CD4-positive, alpha-beta T cell (primary cell): ENCODE measurements around the gene ZNF761. TPM values are rescaled to one million over a fixed set of nuclear protein-coding genes. Genes with fewer than 3 reads are reported as not detected.
"Not testable (repeated sequence)": the region's sequence is repeated elsewhere in the genome, so short reads cannot be mapped to it uniquely, and the experiment has no call there.

Experiments
- ATAC-seq: fragments of 200-7000 bp; cut with Tn5 transposase; one replicate; pipeline ENCODE4 v1.10.0; 2022; ENCODE audit warnings: mild to moderate bottlenecking; ENCODE audit not compliant: poor library complexity
- CTCF ChIA-PET: fragments of 350-600 bp; sonication (Branson Sonifier 250); formaldehyde crosslinking; loops from one replicate; lab custom pipeline; 2021; ENCODE audit warnings: antibody characterized with exemption, inconsistent platforms; lab: Charles Lee
- POLR2A ChIA-PET: fragments of 350-600 bp; sonication (Branson Sonifier 250); formaldehyde crosslinking; loops from one replicate; lab custom pipeline; 2021; ENCODE audit warnings: antibody characterized with exemption, inconsistent platforms; lab: Charles Lee
- DNase-seq, 14 experiments: peaks; one replicate each; pipeline ENCODE4 v3.0.0-alpha.2; 2013 to 2020; ENCODE audit warnings: mixed read lengths in 2 of 14
- H3K27ac ChIP-seq, 2 donors: one replicate each; pipeline versions ENCODE4 v1.5.1 to v1.7.0; 2013; ENCODE audit warnings: low read length in 2 of 2, low read depth in 1 of 2, mild to moderate bottlenecking in 1 of 2
- H3K27me3 ChIP-seq, 2 experiments: 1 replicate in 1 of 2; 2 replicates in 1 of 2; pipeline versions ENCODE4 v1.6.1 to v1.7.0; 2013; ENCODE audit warnings: low read length in 2 of 2, control low read depth in 1 of 2, mild to moderate bottlenecking in 1 of 2, moderate library complexity in 1 of 2; ENCODE audit not compliant: insufficient read depth in 2 of 2, control insufficient read depth in 1 of 2
- H3K36me3 ChIP-seq: one replicate; pipeline ENCODE4 v1.6.1; 2013; ENCODE audit warnings: low read length, control low read depth; ENCODE audit not compliant: insufficient read depth
- H3K4me1 ChIP-seq: one replicate; pipeline ENCODE4 v1.6.1; 2013; ENCODE audit warnings: low read length, control low read depth; ENCODE audit not compliant: insufficient read depth
- H3K4me3 ChIP-seq: one replicate; pipeline ENCODE4 v1.5.1; 2013; ENCODE audit warnings: mild to moderate bottlenecking, low read length, moderate library complexity
- H3K9me3 ChIP-seq, 2 experiments: 1 replicate in 1 of 2; 2 replicates in 1 of 2; pipeline versions ENCODE4 v1.6.1 to v1.7.0; 2013; ENCODE audit warnings: low read length in 2 of 2, mild to moderate bottlenecking in 2 of 2, control low read depth in 1 of 2, moderate library complexity in 1 of 2; ENCODE audit not compliant: control insufficient read depth in 1 of 2, insufficient read depth in 1 of 2
- H3K27ac Mint-ChIP-seq: one replicate; pipeline ENCODE4 v1.8.0; 2020; ENCODE audit warnings: mixed read lengths
- H3K27me3 Mint-ChIP-seq: one replicate; pipeline ENCODE4 v1.8.0; 2021; ENCODE audit warnings: mixed read lengths
- H3K36me3 Mint-ChIP-seq: one replicate; pipeline ENCODE4 v1.8.0; 2021; ENCODE audit warnings: low read depth, mixed read lengths
- H3K4me1 Mint-ChIP-seq: one replicate; pipeline ENCODE4 v1.8.0; 2021; ENCODE audit warnings: low read depth, mixed read lengths
- H3K4me3 Mint-ChIP-seq: one replicate; pipeline ENCODE4 v1.8.0; 2020; ENCODE audit warnings: mild to moderate bottlenecking, mixed read lengths
- H3K9me3 Mint-ChIP-seq: one replicate; pipeline ENCODE4 v1.8.0; 2020; ENCODE audit warnings: mixed read lengths
- CTCF ChIP-seq: fragments of 200-600 bp; IDR thresholded peaks from one replicate; pipeline ENCODE4 v1.8.0; 2022; ENCODE audit warnings: antibody characterized with exemption, mild to moderate bottlenecking
- intact Hi-C, 2 experiments: fragments of 100-400 bp; cut with DNase I in 1 of 2; cut with micrococcal nuclease in 1 of 2; formaldehyde crosslinking; loops; one replicate each; pipeline versions ENCODE4 v1.15.1 to v1.9.0; 2023 to 2025; cut with DNase I, micrococcal nuclease
- total RNA-seq, 174 experiments: library from RNA in 2 of 174; stranded (reverse) in 2 of 174; gene quantifications; one replicate each; pipeline ENCODE4 v1.2.3 and lab custom pipeline; 2021 to 2026

Gene ZNF761
- total RNA-seq, 2 experiments from 2014 or later = 4.5 to 5.6 TPM

DNA sequence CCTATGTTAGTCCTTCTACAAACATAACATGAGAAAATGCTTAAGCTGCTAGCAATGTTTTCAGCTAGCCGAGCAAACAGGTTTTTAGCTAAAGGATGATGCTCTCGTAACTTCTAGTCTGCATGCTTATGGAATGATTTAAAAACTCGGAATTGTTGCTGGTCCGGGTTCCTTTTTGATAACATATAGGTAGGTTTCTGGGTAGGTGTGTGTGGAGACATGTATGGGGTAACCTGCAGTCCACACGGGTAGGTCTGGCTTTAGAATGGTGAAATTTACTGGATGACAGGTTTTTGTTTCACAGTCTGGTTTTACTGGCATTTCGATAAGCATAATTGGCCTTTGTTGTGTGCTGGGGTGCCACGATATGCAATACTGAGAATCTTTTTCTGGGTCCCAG is 40.1 kb downstream of the ZNF761 start:
- intact Hi-C loops = no loop called here
- H3K4me3 ChIP-seq = no peak overlapping the region
- POLR2A ChIA-PET = no interaction called here
- H3K4me1 Mint-ChIP-seq = peaks cover 30% of the 10 kb centered on the region
- DNase-seq (no peak), ATAC-seq (no peak)
- H3K36me3 ChIP-seq = peaks cover 9% of the 10 kb centered on the region
- H3K27me3 Mint-ChIP-seq = no peaks in the 10 kb centered on the region
- CTCF ChIA-PET = no interaction called here
- H3K36me3 Mint-ChIP-seq = peaks cover 96% of the 10 kb centered on the region
- H3K27me3 ChIP-seq = no peaks in the 10 kb centered on the region
- no peak for TF ChIP-seq CTCF
- no peak overlapping the region for H3K27ac Mint-ChIP-seq
- peaks cover 10% of the 10 kb centered on the region for H3K4me1 ChIP-seq
- H3K4me3 Mint-ChIP-seq = no peak overlapping the region
- H3K9me3 Mint-ChIP-seq = peaks cover 8% of the 10 kb centered on the region
- H3K27ac ChIP-seq = no peak overlapping the region
- H3K9me3 ChIP-seq = peaks cover 26 to 48% of the 10 kb centered on the region in 2 experiments

DNA sequence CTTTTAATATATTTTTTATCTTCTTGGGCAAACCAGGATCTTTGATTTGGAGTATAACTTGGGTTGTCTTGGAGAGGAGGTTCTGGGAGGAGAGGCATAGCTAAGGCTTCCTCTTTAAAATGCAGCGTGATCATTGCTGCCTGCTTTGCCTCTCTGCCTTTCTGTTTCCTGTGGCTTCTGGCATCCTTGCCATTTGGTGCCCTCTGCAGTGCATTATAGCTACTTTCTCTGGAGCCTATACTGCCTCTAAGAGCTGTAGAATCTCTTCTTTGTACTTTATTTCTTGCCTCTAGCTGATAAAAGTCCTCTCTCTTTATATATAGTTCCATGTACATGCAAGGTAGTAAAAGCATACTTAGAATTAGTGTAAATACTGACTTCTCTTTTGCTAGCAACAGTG is 43.0 kb downstream of the ZNF761 start:
- H3K4me3 ChIP-seq, H3K27ac ChIP-seq, H3K27me3 Mint-ChIP-seq, H3K4me1 Mint-ChIP-seq, POLR2A ChIA-PET, intact Hi-C loops, H3K27me3 ChIP-seq, ATAC-seq, H3K27ac Mint-ChIP-seq, H3K4me3 Mint-ChIP-seq, H3K4me1 ChIP-seq, H3K9me3 Mint-ChIP-seq: not testable (repeated sequence)
- H3K36me3 ChIP-seq = peaks cover 19% of the 10 kb centered on the region
- peaks cover 51 to 72% of the 10 kb centered on the region in 2 experiments for H3K9me3 ChIP-seq
- CTCF ChIA-PET = interaction anchor here (1.2 kb wide), 1 partner anchor 279 kb away, joined by 3 read pairs; no protein-coding TSS in a partner anchor
- DNase-seq = peak in 1 of 14 experiments; percentile 23
- peaks cover 100% of the 10 kb centered on the region for H3K36me3 Mint-ChIP-seq

DNA sequence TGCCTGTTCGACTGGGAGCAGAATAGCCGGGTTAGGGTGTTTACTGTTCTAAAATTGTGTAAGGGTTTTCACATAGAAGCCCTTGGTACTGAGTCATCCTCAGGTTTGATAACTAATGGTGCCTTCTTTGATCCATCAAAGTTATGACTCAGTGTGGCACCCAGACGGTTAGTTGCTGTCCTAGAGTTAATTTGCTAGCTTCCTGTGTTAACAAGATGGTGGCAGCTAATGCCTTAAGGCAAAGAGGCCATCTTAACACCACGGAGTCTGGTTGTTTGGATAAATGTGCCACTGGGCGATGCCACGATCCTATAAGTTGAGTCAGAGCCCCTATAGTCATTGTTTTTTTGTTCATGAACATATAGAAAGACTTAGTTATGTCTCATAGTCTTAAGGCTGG is 43.7 kb downstream of the ZNF761 start:
- ATAC-seq, H3K4me3 ChIP-seq, H3K9me3 Mint-ChIP-seq, H3K27me3 ChIP-seq, H3K4me3 Mint-ChIP-seq, H3K4me1 Mint-ChIP-seq, DNase-seq, CTCF ChIA-PET, H3K4me1 ChIP-seq, POLR2A ChIA-PET, intact Hi-C loops, H3K27ac Mint-ChIP-seq, H3K27ac ChIP-seq, H3K27me3 Mint-ChIP-seq: not testable (repeated sequence)
- peaks cover 100% of the 10 kb centered on the region for H3K36me3 Mint-ChIP-seq
- peaks cover 55 to 79% of the 10 kb centered on the region in 2 experiments for H3K9me3 ChIP-seq
- H3K36me3 ChIP-seq = peaks cover 19% of the 10 kb centered on the region

- H3K27ac Mint-ChIP-seq, H3K27ac ChIP-seq, POLR2A ChIA-PET, H3K27me3 Mint-ChIP-seq, intact Hi-C loops, H3K4me1 Mint-ChIP-seq, CTCF ChIA-PET, H3K4me1 ChIP-seq, ATAC-seq, H3K4me3 Mint-ChIP-seq, DNase-seq, H3K27me3 ChIP-seq, H3K4me3 ChIP-seq: not testable (repeated sequence)
- Histone ChIP-seq H3K9me3 (peaks cover 71 to 73% of the 10 kb centered on the region in 2 experiments), H3K36me3 (peaks cover 35% of the 10 kb centered on the region)
- peaks cover 13% of the 10 kb centered on the region for H3K9me3 Mint-ChIP-seq
- H3K36me3 Mint-ChIP-seq = peaks cover 100% of the 10 kb centered on the region
Observed at GRCh38 chr19:53483751-53484150, 52.0 kb downstream of the ZNF761 start.
